Measurements from ENCODE around the gene TRMT11.
A peak's percentile ranks its signal among the peaks of the same experiment; 100 is the strongest.
"Not testable (repeated sequence)": the region's sequence is repeated elsewhere in the genome, so short reads cannot be mapped to it uniquely, and the experiment has no call there.

The TRMT11 gene

GRCh38 chr6:126051791-126052190 lies 65.5 kb downstream of the TRMT11 start:
- Histone ChIP-seq H3K36me3 (peaks cover 4% of the 10 kb centered on the region), H3K4me1 (peaks cover 20% of the 10 kb centered on the region), H3K9me3 (no peaks in the 10 kb centered on the region), H3K27me3 (no peaks in the 10 kb centered on the region; the same call in 1 of the 2 replicates), H3K4me3 (ENCODE audit: low read depth, low read length) (no peak overlapping the region)
- no peak for TF ChIP-seq CTCF (IDR thresholded peaks at IDR 0.05; ENCODE audit: low read depth, low read length)
- no peak for DNase-seq

GRCh38 chr6:126052485-126052884 lies 66.1 kb downstream of the TRMT11 start:
- no peaks in the 10 kb centered on the region for H3K9me3 ChIP-seq
- TF ChIP-seq CTCF (IDR thresholded peaks at IDR 0.05; ENCODE audit: low read depth, low read length): no peak
- DNase-seq: no peak
- peaks cover 20% of the 10 kb centered on the region for H3K4me1 ChIP-seq
- H3K4me3 ChIP-seq (ENCODE audit: low read depth, low read length): no peak overlapping the region
- H3K36me3 ChIP-seq: peaks cover 4% of the 10 kb centered on the region
- no peaks in the 10 kb centered on the region; the same call in 1 of the 2 replicates for H3K27me3 ChIP-seq

GRCh38 chr6:126054258-126054702 lies 67.9 kb downstream of the TRMT11 start:
- TF ChIP-seq CTCF (IDR thresholded peaks at IDR 0.05; ENCODE audit: low read depth, low read length): no peak
- peak; percentile 60 for DNase-seq
- Histone ChIP-seq H3K9me3 (no peaks in the 10 kb centered on the region), H3K4me1 (peaks cover 20% of the 10 kb centered on the region), H3K36me3 (peaks cover 4% of the 10 kb centered on the region), H3K27me3 (no peaks in the 10 kb centered on the region; the same call in 1 of the 2 replicates), H3K4me3 (ENCODE audit: low read depth, low read length) (no peak overlapping the region)

GRCh38 chr6:126054802-126055201 lies 68.5 kb downstream of the TRMT11 start:
- H3K9me3 ChIP-seq: no peaks in the 10 kb centered on the region
- no peak overlapping the region for H3K4me3 ChIP-seq (ENCODE audit: low read depth, low read length)
- DNase-seq: no peak
- H3K27me3 ChIP-seq: no peaks in the 10 kb centered on the region; the same call in 1 of the 2 replicates
- H3K36me3 ChIP-seq: peaks cover 4% of the 10 kb centered on the region
- peaks cover 20% of the 10 kb centered on the region for H3K4me1 ChIP-seq
- TF ChIP-seq CTCF (IDR thresholded peaks at IDR 0.05; ENCODE audit: low read depth, low read length): no peak

- peaks cover 20% of the 10 kb centered on the region for H3K4me1 ChIP-seq
- no peak overlapping the region for H3K4me3 ChIP-seq (ENCODE audit: low read depth, low read length)
- H3K27me3 ChIP-seq: no peaks in the 10 kb centered on the region; the same call in 1 of the 2 replicates
- DNase-seq: no peak
- TF ChIP-seq CTCF (IDR thresholded peaks at IDR 0.05; ENCODE audit: low read depth, low read length): no peak
- H3K9me3 ChIP-seq: no peaks in the 10 kb centered on the region
- peaks cover 4% of the 10 kb centered on the region for H3K36me3 ChIP-seq
These were observed 69.1 kb downstream of the TRMT11 start for GRCh38 chr6:126055449-126055848.

- TF ChIP-seq CTCF (IDR thresholded peaks at IDR 0.05; ENCODE audit: low read depth, low read length): no peak
- Histone ChIP-seq H3K36me3 (peaks cover 4% of the 10 kb centered on the region), H3K4me3 (ENCODE audit: low read depth, low read length) (no peak overlapping the region), H3K9me3 (no peaks in the 10 kb centered on the region), H3K4me1 (peaks cover 20% of the 10 kb centered on the region), H3K27me3 (no peaks in the 10 kb centered on the region; the same call in 1 of the 2 replicates)
- DNase-seq: no peak
These were observed 70.1 kb downstream of the TRMT11 start for GRCh38 chr6:126056355-126057004.

GRCh38 chr6:126058085-126058484 lies 71.7 kb downstream of the TRMT11 start:
- not testable (repeated sequence) for DNase-seq; H3K9me3 ChIP-seq; H3K4me3 ChIP-seq (ENCODE audit: low read depth, low read length); H3K27me3 ChIP-seq; H3K36me3 ChIP-seq
- H3K4me1 ChIP-seq: peaks cover 21% of the 10 kb centered on the region
